ENCODE measurements around the gene TRIM68. TPM values are rescaled to one million over a fixed set of nuclear protein-coding genes. Genes with fewer than 3 reads are reported as not detected.

Gene TRIM68
- total and polyA plus RNA-seq, 2 of the 13 experiments (the other 11 are each of a cell fraction or from before 2014, with no cell fraction given): not detected

GRCh38 chr11:4654635-4655369, 46.8 kb upstream of the TRIM68 start:
- intact Hi-C loops (cut with micrococcal nuclease; ENCODE audit: unreplicated experiment): no loop called here
- FAIRE-seq (no peak), DNase-seq (ENCODE audit: low spot score) (no peak), ATAC-seq (no peak)
- Histone ChIP-seq H4K20me1 (ENCODE audit: insufficient read depth, low read length) (no peaks in the 10 kb centered on the region), H3K27me3 (ENCODE audit: control insufficient read depth in 1 of 2, insufficient read depth in 2 of 2, low read length in 2 of 2) (no peaks in the 10 kb centered on the region; a peak in 1 of 5 replicates), H3K4me2 (ENCODE audit: low read depth, low read length) (no peak overlapping the region), H3K4me3 (replicated peaks in 1 of 3; ENCODE audit: insufficient read depth in 1 of 3, low read depth in 2 of 3, low read length in 3 of 3) (no peak overlapping the region), H3K36me3 (replicated peaks in 1 of 2; ENCODE audit: control insufficient read depth in 1 of 2, insufficient read depth in 2 of 2, low read length in 2 of 2) (no peaks in the 10 kb centered on the region), H3K79me2 (ENCODE audit: insufficient read depth, low read length) (no peaks in the 10 kb centered on the region), H3K4me1 (ENCODE audit: insufficient read depth, low read length) (no peaks in the 10 kb centered on the region), H2AFZ (ENCODE audit: low read length) (no peak overlapping the region), H3K9ac (ENCODE audit: insufficient read depth, low read depth, low read length) (no peak overlapping the region), H3K9me3 (ENCODE audit: low read length) (no peaks in the 10 kb centered on the region), H3K27ac (ENCODE audit: extremely low read length, insufficient read depth, low read length) (no peak overlapping the region)
- ChIA-PET CTCF (ENCODE audit: low intra/inter-chr PET ratio, low total read pairs) (no interaction called here), POLR2A (no interaction called here)
- in situ Hi-C loops (cut with HindIII; ENCODE audit: extremely low pct_ligation_motif_present, low pct_unique_long_range_greater_than_20kb): no loop called here
- 0% methylated on average over 2 of the region's 2 CpGs for WGBS (ENCODE audit: low lambda C conversion rate)
- BruUV-seq (replicated peaks): no TSS peak
- TF ChIP-seq RARG (CRISPR knock-in tag; IDR thresholded peaks at IDR 0.05; ENCODE audit: low read depth): no peak
- TF ChIP-seq ATF6 (CRISPR knock-in tag; conservative IDR thresholded peaks at IDR 0.05): no peak
- TF ChIP-seq UBTF (CRISPR knock-in tag; IDR thresholded peaks at IDR 0.05): no peak
- TF ChIP-seq CHCHD3 (CRISPR knock-in tag; IDR thresholded peaks at IDR 0.05): no peak
- TF ChIP-seq ZNF143 (CRISPR knock-in tag; IDR thresholded peaks at IDR 0.05): no peak
- TF ChIP-seq ZNF142 (CRISPR knock-in tag; IDR thresholded peaks at IDR 0.05): no peak
- TF ChIP-seq SMYD3 (CRISPR knock-in tag; IDR thresholded peaks at IDR 0.05): no peak
- no peak for TF ChIP-seq TOE1 (CRISPR knock-in tag; IDR thresholded peaks at IDR 0.05)
- no peak for TF ChIP-seq RAD21 (CRISPR knock-in tag; IDR thresholded peaks at IDR 0.05)
- no peak for TF ChIP-seq PCBP1 (IDR thresholded peaks at IDR 0.05; ENCODE audit: borderline replicate concordance, low read depth, low read length)

All from HepG2 (cell line).